SK-N-SH (cell line): ENCODE data around the gene RPL7L1. TPM values are rescaled to one million over a fixed set of nuclear protein-coding genes. Genes with fewer than 3 reads are reported as not detected.
"Not testable (repeated sequence)": the region's sequence is repeated elsewhere in the genome, so short reads cannot be mapped to it uniquely, and the experiment has no call there.

Experiments used
- CTCF ChIA-PET: fragments of 300-600, 350-600 bp; formaldehyde crosslinking; extraction: SDS; loops from one replicate; lab custom pipeline; 2021; lab: Yijun Ruan, JAX
- POLR2A ChIA-PET: fragments of 350-600 bp; sonication (Branson Sonifier 250); formaldehyde crosslinking; extraction: SDS; loops from one replicate; lab custom pipeline; 2020; ENCODE audit warnings: antibody characterized with exemption, inconsistent platforms; lab: Yijun Ruan, JAX
- DNase-seq: peaks from one replicate; pipeline ENCODE4 v3.0.0; 2012
- H2AFZ ChIP-seq: fragments of 200-600 bp; sonication (generic); 2 replicates; pipeline ENCODE4 v1.8.1; 2016; ENCODE audit warnings: antibody characterized with exemption, mild to moderate bottlenecking, low read depth
- H3F3A ChIP-seq: fragments of 200-600 bp; sonication (generic); replicated peaks from 2 replicates; pipeline ENCODE3; 2016; ENCODE audit warnings: antibody characterized with exemption, mild to moderate bottlenecking; ENCODE audit not compliant: insufficient read depth
- H3K27ac ChIP-seq, 2 experiments: fragments of 200-500 bp in 1 of 2; fragments of 200-600 bp in 1 of 2; sonication (Bioruptor generic) in 1 of 2; sonication (generic), shearing (Covaris generic) in 1 of 2; 2 replicates each; pipeline versions ENCODE4 v1.5.1 to v1.6.1; 2014 to 2016; ENCODE audit warnings: low read depth in 2 of 2, inconsistent platforms in 1 of 2, low read length in 1 of 2, mild to moderate bottlenecking in 1 of 2, mixed read lengths in 1 of 2
- H3K27me3 ChIP-seq: fragments of 200-600 bp; sonication (generic), shearing (Covaris generic); 2 replicates; pipeline ENCODE4 v1.6.1; 2016; ENCODE audit warnings: mixed run types; ENCODE audit not compliant: insufficient read depth
- H3K36me3 ChIP-seq, 2 experiments: fragments of 200-500 bp in 1 of 2; fragments of 200-600 bp in 1 of 2; sonication (Bioruptor generic) in 1 of 2; sonication (generic) in 1 of 2; replicated peaks in 1 of 2; 2 replicates each; pipeline versions ENCODE3 to v1.5.1; 2014 to 2016; ENCODE audit warnings: low read length in 1 of 2, mild to moderate bottlenecking in 1 of 2; ENCODE audit not compliant: insufficient read depth in 2 of 2, control insufficient read depth in 1 of 2
- H3K4me1 ChIP-seq, 2 experiments: fragments of 200-500 bp in 1 of 2; fragments of 200-600 bp in 1 of 2; sonication (Bioruptor generic) in 1 of 2; sonication (generic), shearing (Covaris generic) in 1 of 2; 2 replicates each; pipeline versions ENCODE4 v1.5.1 to v1.6.1; 2014 to 2016; ENCODE audit warnings: low read depth in 1 of 2, low read length in 1 of 2, mixed run types in 1 of 2; ENCODE audit not compliant: insufficient read depth in 2 of 2, control insufficient read depth in 1 of 2
- H3K4me2 ChIP-seq: fragments of 200-600 bp; sonication (generic), shearing (Covaris generic); 2 replicates; pipeline ENCODE4 v1.6.1; 2017; ENCODE audit warnings: mixed run types
- H3K4me3 ChIP-seq, 2 experiments: fragments of 200-500 bp in 1 of 2; fragments of 200-600 bp in 1 of 2; sonication (Bioruptor generic) in 1 of 2; sonication (generic), shearing (Covaris generic) in 1 of 2; 2 replicates each; pipeline versions ENCODE4 v1.5.1 to v1.8.1; 2014 to 2016; ENCODE audit warnings: low read depth in 2 of 2, inconsistent platforms in 1 of 2, low read length in 1 of 2, mild to moderate bottlenecking in 1 of 2, mixed read lengths in 1 of 2, moderate library complexity in 1 of 2
- H3K79me2 ChIP-seq: fragments of 200-600 bp; sonication (generic); 2 replicates; pipeline ENCODE4 v1.8.1; 2017; ENCODE audit warnings: mild to moderate bottlenecking; ENCODE audit not compliant: insufficient read depth
- H3K9ac ChIP-seq: fragments of 200-600 bp; sonication (generic); 2 replicates; pipeline ENCODE4 v1.6.1; 2017; ENCODE audit warnings: mixed run types
- H3K9me2 ChIP-seq: fragments of 200-600 bp; sonication (generic); 2 replicates; pipeline ENCODE4 v1.6.1; 2017; ENCODE audit warnings: mixed run types
- H3K9me3 ChIP-seq: fragments of 200-600 bp; sonication (generic); 2 replicates; pipeline ENCODE4 v1.6.1; 2017; ENCODE audit warnings: mixed run types, mild to moderate bottlenecking, moderate library complexity
- H4K20me1 ChIP-seq: fragments of 200-600 bp; sonication (generic); 2 replicates; pipeline ENCODE4 v1.6.1; 2017; ENCODE audit warnings: mild to moderate bottlenecking, mixed run types; ENCODE audit not compliant: insufficient read depth
- CHD2 ChIP-seq: fragments of 150-350 bp; IDR thresholded peaks from 2 replicates; pipeline ENCODE4 v1.6.1; 2018; ENCODE audit warnings: low read length; ENCODE audit not compliant: partially characterized antibody
- ELF1 ChIP-seq: IDR thresholded peaks from 2 replicates; pipeline ENCODE4 v1.4.0; 2012
- EP300 ChIP-seq, 2 experiments: IDR thresholded peaks; 2 replicates each; pipeline versions ENCODE4 v1.4.0 to v1.6.1; 2012; ENCODE audit warnings: borderline replicate concordance in 1 of 2, low read depth in 1 of 2, low read length in 1 of 2
- EZH2phosphoT487 ChIP-seq: fragments of 200-600 bp; sonication (generic); IDR thresholded peaks from 2 replicates; pipeline ENCODE4 v1.6.1; 2017; ENCODE audit warnings: low read depth, mixed run types, mild to moderate bottlenecking, antibody characterized with exemption, moderate library complexity, borderline replicate concordance
- FOSL2 ChIP-seq: IDR thresholded peaks from 2 replicates; pipeline ENCODE4 v1.4.0; 2012; ENCODE audit warnings: low read depth, mild to moderate bottlenecking, moderate library complexity, borderline replicate concordance
- FOXM1 ChIP-seq: IDR thresholded peaks from 2 replicates; pipeline ENCODE4 v1.4.0; 2012; ENCODE audit warnings: low read depth, mild to moderate bottlenecking
- NFIC ChIP-seq: IDR thresholded peaks from 2 replicates; pipeline ENCODE4 v1.4.0; 2012; ENCODE audit warnings: borderline replicate concordance
- RFX5 ChIP-seq: IDR thresholded peaks from 2 replicates; pipeline ENCODE4 v1.6.1; 2012; ENCODE audit warnings: mild to moderate bottlenecking, improper control_type of control experiment, low read length
- SIN3A ChIP-seq: IDR thresholded peaks from 2 replicates; pipeline ENCODE4 v1.6.1; 2012; ENCODE audit warnings: low read depth, mild to moderate bottlenecking, low read length, moderate library complexity, borderline replicate concordance
- TAF1 ChIP-seq: IDR thresholded peaks from 2 replicates; pipeline ENCODE4 v1.6.1; 2012; ENCODE audit warnings: low read depth, mild to moderate bottlenecking, low read length, moderate library complexity, borderline replicate concordance
- TCF12 ChIP-seq: IDR thresholded peaks from 2 replicates; pipeline ENCODE4 v1.4.0; 2012
- TEAD4 ChIP-seq: IDR thresholded peaks from 2 replicates; pipeline ENCODE4 v1.4.0; 2012; ENCODE audit warnings: mild to moderate bottlenecking, borderline replicate concordance; ENCODE audit not compliant: insufficient read depth
- WGBS: methylation state at CpG from one replicate; pipeline ENCODE4 v1.1.6; 2017; ENCODE audit warnings: low lambda C conversion rate; 5-methylcytosine and 5-hydroxymethylcytosine counted together
- polyA plus RNA-seq, 3 experiments: library from polyadenylated mRNA; depleted of rRNA; stranded (reverse); fragments of >200 nt; gene quantifications; 2 replicates each; pipeline ENCODE4 v1.2.3, GENCODE V29; 2012

Gene RPL7L1
- polyA plus RNA-seq, 1 of the 3 experiments (the other 2 are of a cell fraction): 22.1 TPM

DNA sequence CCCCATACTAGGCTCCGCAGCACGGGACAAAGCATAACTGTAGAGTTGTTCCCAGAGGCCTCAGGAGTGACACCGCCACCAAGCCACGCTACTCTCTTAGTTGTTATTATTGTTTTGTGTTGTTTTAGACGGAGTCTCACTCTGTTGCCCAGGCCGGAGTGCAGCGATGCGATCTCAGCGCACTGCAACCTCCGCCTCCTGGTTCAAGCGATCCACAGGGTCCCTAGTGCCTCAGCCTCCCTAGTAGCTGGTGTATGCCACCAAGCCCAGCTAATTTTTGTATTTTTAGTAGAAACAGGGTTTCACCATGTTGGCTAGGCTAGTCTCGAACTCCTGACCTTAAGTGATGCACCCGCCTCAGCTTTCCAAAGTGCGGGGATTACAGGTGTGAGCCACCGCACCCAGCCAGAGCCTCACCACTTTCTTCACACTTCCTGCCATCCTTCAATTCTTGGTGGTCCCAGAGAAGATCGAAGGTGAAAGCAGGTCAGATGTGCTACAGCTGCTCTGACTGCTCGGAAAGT, 11.8 kb downstream of the RPL7L1 start:
- H3K9me2 ChIP-seq: no peaks in the 10 kb centered on the region
- H3K4me1 ChIP-seq: peaks cover 5 to 10% of the 10 kb centered on the region in 2 experiments; a peak in 3 of 4 replicates
- TF ChIP-seq TCF12: no peak
- no peaks in the 10 kb centered on the region for H3K27me3 ChIP-seq
- peaks cover 22% of the 10 kb centered on the region for H3F3A ChIP-seq
- peaks cover 0 to 19% of the 10 kb centered on the region in 2 experiments for H3K36me3 ChIP-seq
- H3K79me2 ChIP-seq: peaks cover 20% of the 10 kb centered on the region; the same call in 1 of the 2 replicates
- H3K4me2 ChIP-seq: peak overlapping the region; percentile 93
- peak overlapping the region; percentile 97 to 99 for H3K27ac ChIP-seq
- no peaks in the 10 kb centered on the region for H3K9me3 ChIP-seq
- H3K4me3 ChIP-seq: peak overlapping the region; percentile 82 to 84
- WGBS: 55% methylated on average over 17 of the region's 17 CpGs
- H4K20me1 ChIP-seq: no peaks in the 10 kb centered on the region
- no peak for DNase-seq
- H2AFZ ChIP-seq: peak overlapping the region; percentile 95
- CTCF ChIA-PET: interaction anchor here (0.7 to 1.9 kb wide), 4 partner anchors 10 to 230 kb away, joined by 3 to 11 read pairs (median 4); partner anchors contain the start of gene KLHDC3
- POLR2A ChIA-PET: interaction anchor here (0.8 to 2.3 kb wide), 8 partner anchors 9 to 168 kb away, joined by 3 to 18 read pairs (median 4); partner anchors contain the start of genes KLC4, KLHDC3, MRPL2 and PEX6
- peak overlapping the region; percentile 99 for H3K9ac ChIP-seq

DNA sequence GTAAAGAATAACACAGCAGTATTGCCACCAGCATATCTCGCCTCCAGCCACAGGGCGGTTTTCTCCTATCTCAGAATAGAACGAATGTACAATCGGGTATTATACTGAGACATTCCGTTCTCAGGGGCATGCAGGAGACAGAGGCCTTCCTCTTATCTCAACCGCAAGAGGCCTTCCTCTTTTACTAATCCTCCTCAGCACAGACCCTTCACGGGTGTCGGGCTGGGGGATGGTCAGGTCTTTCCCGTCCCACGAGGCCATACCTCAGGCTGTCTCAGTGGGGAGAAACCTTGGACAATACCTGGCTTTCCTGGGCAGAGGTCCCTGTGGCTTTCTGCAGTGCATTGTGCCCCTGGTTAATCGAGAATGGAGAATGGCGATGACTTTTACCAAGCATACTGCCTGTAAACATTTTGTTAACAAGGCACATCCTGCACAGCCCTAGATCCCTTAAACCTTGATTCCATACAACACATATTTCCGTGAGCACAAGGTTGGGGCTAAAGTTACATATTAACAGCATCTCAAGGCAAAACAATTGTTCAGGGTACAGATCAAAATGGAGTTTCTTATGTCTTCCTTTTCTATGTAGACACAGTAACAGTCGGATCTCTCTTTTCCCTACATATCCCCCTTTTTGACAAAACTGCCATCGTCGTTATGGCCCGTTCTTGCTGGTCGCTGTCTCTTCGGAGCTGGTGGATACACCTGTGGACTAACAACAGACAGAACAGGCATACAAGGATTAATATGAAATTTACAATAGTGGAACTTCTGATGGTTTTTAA, 14.8 kb downstream of the RPL7L1 start:
- CTCF ChIA-PET: interaction anchor here (0.7 kb wide), 1 partner anchor 443 kb away, joined by 3 read pairs; no protein-coding TSS in a partner anchor
- WGBS: 92% methylated on average over 19 of the region's 19 CpGs

DNA sequence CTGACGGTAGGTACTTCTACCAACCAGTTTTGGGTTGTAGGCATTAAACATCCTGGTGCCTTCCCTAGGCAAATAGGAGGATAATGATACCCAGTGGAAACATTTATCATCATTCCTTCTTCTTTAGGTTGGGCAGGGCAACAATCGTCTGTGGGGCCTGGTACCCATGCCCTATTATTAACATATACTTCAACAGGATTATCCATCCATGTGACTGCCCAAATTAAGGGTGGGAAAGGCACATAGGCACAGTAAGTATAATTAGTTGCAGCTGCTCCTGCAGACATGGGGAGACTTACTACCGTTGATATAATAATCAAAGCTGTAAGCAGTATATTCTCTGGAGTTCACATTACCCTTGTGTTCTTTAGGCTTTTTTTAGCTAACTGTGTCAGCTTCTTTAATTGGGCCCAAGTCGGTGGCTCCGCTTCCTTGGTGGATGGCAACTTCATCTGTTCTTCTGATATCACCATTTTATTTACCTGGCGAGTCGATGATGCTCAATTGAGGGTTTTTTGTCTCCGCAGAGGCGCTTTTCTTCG, 16.8 kb downstream of the RPL7L1 start:
- Histone ChIP-seq H3K4me1 (peaks cover 3 to 11% of the 10 kb centered on the region in 2 experiments; a peak in 3 of 4 replicates), H3K4me2 (no peak overlapping the region), H3K9me2 (no peaks in the 10 kb centered on the region), H3K79me2 (no peaks in the 10 kb centered on the region), H4K20me1 (no peaks in the 10 kb centered on the region), H3K9ac (no peak overlapping the region), H3K27ac (no peak overlapping the region)
- DNase-seq: no peak
- ChIA-PET POLR2A (interaction anchor here (0.6 kb wide), 1 partner anchor 17 kb away, joined by 3 read pairs; the partner anchor contains the start of gene RPL7L1), CTCF (interaction anchor here (0.7 to 1.2 kb wide), 2 partner anchors 18 to 148 kb away, joined by 3 to 4 read pairs; no protein-coding TSS in a partner anchor)
- TF ChIP-seq CHD2: no peak
- TF ChIP-seq ELF1: no peak
- no peak for TF ChIP-seq EP300 (IDR thresholded peaks at IDR 0.05; ENCODE audit: borderline replicate concordance in 1 of 2, low read depth in 1 of 2, low read length in 1 of 2)
- TF ChIP-seq TEAD4: no peak
- TF ChIP-seq TAF1: no peak
- no peak for TF ChIP-seq RFX5
- TF ChIP-seq FOSL2: no peak
- no peak for TF ChIP-seq EZH2phosphoT487
- no peak for TF ChIP-seq NFIC
- no peak for TF ChIP-seq SIN3A
- TF ChIP-seq FOXM1: no peak
- TF ChIP-seq, all 33 proteins: peak for 0
- Histone ChIP-seq H3K36me3 (no peaks in the 10 kb centered on the region), H2AFZ (no peak overlapping the region), H3K4me3 (no peak overlapping the region), H3K9me3 (no peaks in the 10 kb centered on the region), H3K27me3 (no peaks in the 10 kb centered on the region), H3F3A (no peaks in the 10 kb centered on the region)
- 81% methylated on average over 10 of the region's 10 CpGs for WGBS

More for the DNA sequence above, 14.8 kb downstream of the RPL7L1 start:
- H3K27ac ChIP-seq, H3K4me2 ChIP-seq, DNase-seq, H3K79me2 ChIP-seq, H3K9me2 ChIP-seq, H3K27me3 ChIP-seq, H3K4me3 ChIP-seq, POLR2A ChIA-PET, H4K20me1 ChIP-seq, H2AFZ ChIP-seq, H3K9ac ChIP-seq, H3K36me3 ChIP-seq, H3K9me3 ChIP-seq: not testable (repeated sequence)
- Histone ChIP-seq H3F3A (peaks cover 12% of the 10 kb centered on the region), H3K4me1 (peaks cover 5 to 15% of the 10 kb centered on the region in 2 experiments; a peak in 3 of 4 replicates)
